Measurements from ENCODE around the gene PAIP2B.

DNA sequence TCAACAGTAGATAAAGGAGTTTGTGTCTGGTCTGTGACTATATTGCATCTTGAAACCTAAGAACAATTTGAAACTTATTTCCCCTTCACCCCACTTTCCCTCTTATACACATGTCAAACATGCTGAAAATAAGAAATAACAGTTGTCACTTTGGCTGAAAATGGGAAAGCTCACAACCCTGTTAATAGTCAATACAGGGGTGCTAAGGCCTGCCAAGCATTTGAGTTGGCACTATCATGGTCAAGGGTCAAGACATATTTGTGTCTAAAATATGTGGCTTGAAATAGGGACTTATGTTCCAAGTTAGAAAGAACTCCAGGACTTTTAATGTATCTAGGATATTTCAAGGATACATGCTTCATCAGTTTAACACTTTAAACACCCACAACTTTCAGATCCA is 20.6 kb downstream of the PAIP2B start:
- TF ChIP-seq, protein P1, sequence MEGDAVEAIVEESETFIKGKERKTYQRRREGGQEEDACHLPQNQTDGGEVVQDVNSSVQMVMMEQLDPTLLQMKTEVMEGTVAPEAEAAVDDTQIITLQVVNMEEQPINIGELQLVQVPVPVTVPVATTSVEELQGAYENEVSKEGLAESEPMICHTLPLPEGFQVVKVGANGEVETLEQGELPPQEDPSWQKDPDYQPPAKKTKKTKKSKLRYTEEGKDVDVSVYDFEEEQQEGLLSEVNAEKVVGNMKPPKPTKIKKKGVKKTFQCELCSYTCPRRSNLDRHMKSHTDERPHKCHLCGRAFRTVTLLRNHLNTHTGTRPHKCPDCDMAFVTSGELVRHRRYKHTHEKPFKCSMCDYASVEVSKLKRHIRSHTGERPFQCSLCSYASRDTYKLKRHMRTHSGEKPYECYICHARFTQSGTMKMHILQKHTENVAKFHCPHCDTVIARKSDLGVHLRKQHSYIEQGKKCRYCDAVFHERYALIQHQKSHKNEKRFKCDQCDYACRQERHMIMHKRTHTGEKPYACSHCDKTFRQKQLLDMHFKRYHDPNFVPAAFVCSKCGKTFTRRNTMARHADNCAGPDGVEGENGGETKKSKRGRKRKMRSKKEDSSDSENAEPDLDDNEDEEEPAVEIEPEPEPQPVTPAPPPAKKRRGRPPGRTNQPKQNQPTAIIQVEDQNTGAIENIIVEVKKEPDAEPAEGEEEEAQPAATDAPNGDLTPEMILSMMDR (IDR thresholded peaks at IDR 0.05) = no peak
- TF ChIP-seq POLR2A (IDR thresholded peaks at IDR 0.05) = no peak

All from esophagus squamous epithelium (tissue), 4 donors.